SH-SY5Y (cell line): ENCODE measurements around the gene VAV2.

ENCODE experiments used
- GATA2 ChIP-seq: IDR thresholded peaks from 2 replicates; pipeline ENCODE4 v1.6.1; 2011; ENCODE audit warnings: mild to moderate bottlenecking, low read depth, low read length
- GATA3 ChIP-seq: IDR thresholded peaks from 2 replicates; pipeline ENCODE4 v1.6.1; 2011; ENCODE audit warnings: low read depth, mild to moderate bottlenecking, low read length, moderate library complexity

- no peak for TF ChIP-seq GATA2
- no peak for TF ChIP-seq GATA3
These were observed 31.5 kb downstream of the VAV2 start for GRCh38 chr9:133960568-133961129.
